Fibroblast of skin of right biceps (primary cell): Measurements from ENCODE around the gene PARM1.

Experiments used
- DNase-seq: peaks from one replicate; pipeline ENCODE4 v3.0.0-alpha.2; 2013

The PARM1 gene

GRCh38 chr4:74942918-74943253 is 10.0 kb downstream of the PARM1 start:
- DNase-seq, result no peak

- DNase-seq, result no peak
Measured at GRCh38 chr4:74944354-74944793, 11.5 kb downstream of the PARM1 start.

- DNase-seq, result no peak
Measured at GRCh38 chr4:74946196-74946595, 13.3 kb downstream of the PARM1 start.

- no peak for DNase-seq
Measured at GRCh38 chr4:74947798-74948197, 14.9 kb downstream of the PARM1 start.

- no peak for DNase-seq
Measured at GRCh38 chr4:74948236-74948635, 15.3 kb downstream of the PARM1 start.

GRCh38 chr4:74950200-74950599 is 17.3 kb downstream of the PARM1 start:
- DNase-seq, result no peak

GRCh38 chr4:74950882-74951281 is 18.0 kb downstream of the PARM1 start:
- DNase-seq, result no peak

GRCh38 chr4:74953647-74954046 is 20.7 kb downstream of the PARM1 start:
- no peak for DNase-seq

GRCh38 chr4:74958881-74959280 is 26.0 kb downstream of the PARM1 start:
- DNase-seq, result no peak

- no peak for DNase-seq
Measured at GRCh38 chr4:74961230-74961629, 28.3 kb downstream of the PARM1 start.

- DNase-seq, result no peak
Measured at GRCh38 chr4:74962584-74962983, 29.7 kb downstream of the PARM1 start.

GRCh38 chr4:74964311-74964710 is 31.4 kb downstream of the PARM1 start:
- DNase-seq, result no peak

- DNase-seq, result no peak
Measured at GRCh38 chr4:74967324-74967723, 34.4 kb downstream of the PARM1 start.

GRCh38 chr4:74968456-74969164 is 35.7 kb downstream of the PARM1 start:
- no peak for DNase-seq

- no peak for DNase-seq
Measured at GRCh38 chr4:74969507-74970474, 36.9 kb downstream of the PARM1 start.

GRCh38 chr4:74970577-74970976 is 37.7 kb downstream of the PARM1 start:
- DNase-seq, result no peak

GRCh38 chr4:74971862-74972261 is 38.9 kb downstream of the PARM1 start:
- no peak for DNase-seq

GRCh38 chr4:74975082-74975481 is 42.2 kb downstream of the PARM1 start:
- no peak for DNase-seq

- no peak for DNase-seq
Measured at GRCh38 chr4:74975848-74976824, 43.2 kb downstream of the PARM1 start.

GRCh38 chr4:74982546-74983252 is 49.8 kb downstream of the PARM1 start:
- no peak for DNase-seq

- DNase-seq, result no peak
Measured at GRCh38 chr4:74983253-74983635, 50.3 kb downstream of the PARM1 start.

- no peak for DNase-seq
Measured at GRCh38 chr4:74990276-74990875, 57.5 kb downstream of the PARM1 start.
